ENCODE results near the gene TPCN2. TPM values are rescaled to one million over a fixed set of nuclear protein-coding genes. Genes with fewer than 3 reads are reported as not detected.

Gene TPCN2
- total RNA-seq, 1 donor: 11.1 TPM

GRCh38 chr11:69100454-69101114 lies 51.9 kb downstream of the TPCN2 start:
- H3K4me3 ChIP-seq (ENCODE audit: low read depth, low read length): no peak overlapping the region
- no peak for TF ChIP-seq CTCF (IDR thresholded peaks at IDR 0.05; ENCODE audit: insufficient read depth, low read length)
- DNase-seq (ENCODE audit: low read depth): no peak

- TF ChIP-seq CTCF (IDR thresholded peaks at IDR 0.05; ENCODE audit: insufficient read depth, low read length): peak; percentile 100
- H3K4me3 ChIP-seq (ENCODE audit: low read depth, low read length): no peak overlapping the region
- DNase-seq (ENCODE audit: low read depth): peak; percentile 75
Observed at GRCh38 chr11:69101115-69101791, 52.5 kb downstream of the TPCN2 start.

GRCh38 chr11:69101792-69102695 lies 53.3 kb downstream of the TPCN2 start:
- TF ChIP-seq CTCF (IDR thresholded peaks at IDR 0.05; ENCODE audit: insufficient read depth, low read length): no peak
- no peak overlapping the region for H3K4me3 ChIP-seq (ENCODE audit: low read depth, low read length)
- no peak for DNase-seq (ENCODE audit: low read depth)

GRCh38 chr11:69102732-69103615 lies 54.2 kb downstream of the TPCN2 start:
- peak; percentile 3 for TF ChIP-seq CTCF (IDR thresholded peaks at IDR 0.05; ENCODE audit: insufficient read depth, low read length)
- H3K4me3 ChIP-seq (ENCODE audit: low read depth, low read length): no peak overlapping the region
- no peak for DNase-seq (ENCODE audit: low read depth)

- DNase-seq (ENCODE audit: low read depth): no peak
- no peak for TF ChIP-seq CTCF (IDR thresholded peaks at IDR 0.05; ENCODE audit: insufficient read depth, low read length)
- no peak overlapping the region for H3K4me3 ChIP-seq (ENCODE audit: low read depth, low read length)
Observed at GRCh38 chr11:69104212-69104855, 55.6 kb downstream of the TPCN2 start.

Data from fibroblast of the aortic adventitia (primary cell).